HG03558 (cell line): Measurements from ENCODE around the gene PRR15.

Experiments
- ATAC-seq: cut with Tn5 transposase; IDR thresholded peaks from one replicate; pipeline ENCODE4 v1.9.1; 2021; ENCODE audit warnings: moderate number of reproducible peaks; ENCODE audit not compliant: unreplicated experiment; ENCODE audit errors: extremely low read depth

The PRR15 gene

GRCh38 chr7:29567174-29567573, 3.5 kb downstream of the PRR15 start:
- no peak for ATAC-seq

- ATAC-seq: no peak
Measured at GRCh38 chr7:29569648-29570047, 6.0 kb downstream of the PRR15 start.

- no peak for ATAC-seq
Measured at GRCh38 chr7:29572558-29572957, 8.9 kb downstream of the PRR15 start.

- ATAC-seq: no peak
Measured at GRCh38 chr7:29573567-29573966, 9.9 kb downstream of the PRR15 start.

GRCh38 chr7:29574659-29575058, 11.0 kb downstream of the PRR15 start:
- ATAC-seq: no peak

- no peak for ATAC-seq
Measured at GRCh38 chr7:29587195-29587808, 23.7 kb downstream of the PRR15 start.

- no peak for ATAC-seq
Measured at GRCh38 chr7:29588212-29588611, 24.6 kb downstream of the PRR15 start.

GRCh38 chr7:29588900-29589696, 25.5 kb downstream of the PRR15 start:
- ATAC-seq: no peak

- no peak for ATAC-seq
Measured at GRCh38 chr7:29592866-29593265, 29.2 kb downstream of the PRR15 start.

GRCh38 chr7:29593459-29593858, 29.8 kb downstream of the PRR15 start:
- ATAC-seq: no peak

- ATAC-seq: no peak
Measured at GRCh38 chr7:29596593-29597178, 33.1 kb downstream of the PRR15 start.

GRCh38 chr7:29597266-29597665, 33.6 kb downstream of the PRR15 start:
- ATAC-seq: no peak

- ATAC-seq: no peak
Measured at GRCh38 chr7:29598137-29598536, 34.5 kb downstream of the PRR15 start.

GRCh38 chr7:29598613-29599012, 35.0 kb downstream of the PRR15 start:
- no peak for ATAC-seq

GRCh38 chr7:29599026-29599425, 35.4 kb downstream of the PRR15 start:
- no peak for ATAC-seq

GRCh38 chr7:29600661-29601060, 37.0 kb downstream of the PRR15 start:
- no peak for ATAC-seq

GRCh38 chr7:29604052-29604451, 40.4 kb downstream of the PRR15 start:
- no peak for ATAC-seq

- no peak for ATAC-seq
Measured at GRCh38 chr7:29604702-29605101, 41.1 kb downstream of the PRR15 start.

- no peak for ATAC-seq
Measured at GRCh38 chr7:29605671-29606070, 42.0 kb downstream of the PRR15 start.

GRCh38 chr7:29606287-29606721, 42.7 kb downstream of the PRR15 start:
- ATAC-seq: no peak

- ATAC-seq: no peak
Measured at GRCh38 chr7:29606830-29607229, 43.2 kb downstream of the PRR15 start.
